ENCODE measurements around the gene KIAA1328.

Gene KIAA1328

GRCh38 chr18:36947820-36948348 lies 119.0 kb downstream of the KIAA1328 start:
- DNase-seq (ENCODE audit: low read depth in 1 of 2, low spot score in 1 of 2): no peak

GRCh38 chr18:36950282-36950681 lies 121.4 kb downstream of the KIAA1328 start:
- no peak for DNase-seq (ENCODE audit: low read depth in 1 of 2, low spot score in 1 of 2)

GRCh38 chr18:36950960-36951359 lies 122.0 kb downstream of the KIAA1328 start:
- no peak for DNase-seq (ENCODE audit: low read depth in 1 of 2, low spot score in 1 of 2)

GRCh38 chr18:36953047-36953446 lies 124.1 kb downstream of the KIAA1328 start:
- DNase-seq (ENCODE audit: low read depth in 1 of 2, low spot score in 1 of 2): no peak

- DNase-seq (ENCODE audit: low read depth in 1 of 2, low spot score in 1 of 2): no peak
Observed at GRCh38 chr18:36960038-36960437, 131.1 kb downstream of the KIAA1328 start.

GRCh38 chr18:36963464-36963863 lies 134.5 kb downstream of the KIAA1328 start:
- no peak for DNase-seq (ENCODE audit: low read depth in 1 of 2, low spot score in 1 of 2)

- DNase-seq (ENCODE audit: low read depth in 1 of 2, low spot score in 1 of 2): no peak
Observed at GRCh38 chr18:36974686-36975085, 145.8 kb downstream of the KIAA1328 start.

GRCh38 chr18:36977121-36977520 lies 148.2 kb downstream of the KIAA1328 start:
- DNase-seq (ENCODE audit: low read depth in 1 of 2, low spot score in 1 of 2): no peak

- DNase-seq (ENCODE audit: low read depth in 1 of 2, low spot score in 1 of 2): no peak
Observed at GRCh38 chr18:36993068-36993467, 164.1 kb downstream of the KIAA1328 start.

GRCh38 chr18:37006742-37007141 lies 177.8 kb downstream of the KIAA1328 start:
- no peak for DNase-seq (ENCODE audit: low read depth in 1 of 2, low spot score in 1 of 2)

GRCh38 chr18:37012452-37012851 lies 183.5 kb downstream of the KIAA1328 start:
- DNase-seq (ENCODE audit: low read depth in 1 of 2, low spot score in 1 of 2): no peak

GRCh38 chr18:37019157-37019827 lies 190.4 kb downstream of the KIAA1328 start:
- no peak for DNase-seq (ENCODE audit: low read depth in 1 of 2, low spot score in 1 of 2)

GRCh38 chr18:37033419-37033818 lies 204.5 kb downstream of the KIAA1328 start:
- DNase-seq (ENCODE audit: low read depth in 1 of 2, low spot score in 1 of 2): no peak

- DNase-seq (ENCODE audit: low read depth in 1 of 2, low spot score in 1 of 2): no peak
Observed at GRCh38 chr18:37042381-37042780, 213.5 kb downstream of the KIAA1328 start.

GRCh38 chr18:37055137-37055802 lies 226.3 kb downstream of the KIAA1328 start:
- no peak for DNase-seq (ENCODE audit: low read depth in 1 of 2, low spot score in 1 of 2)

GRCh38 chr18:37064187-37064586 lies 235.3 kb downstream of the KIAA1328 start:
- DNase-seq (ENCODE audit: low read depth in 1 of 2, low spot score in 1 of 2): no peak

- no peak for DNase-seq (ENCODE audit: low read depth in 1 of 2, low spot score in 1 of 2)
Observed at GRCh38 chr18:37065254-37065653, 236.3 kb downstream of the KIAA1328 start.

- DNase-seq (ENCODE audit: low read depth in 1 of 2, low spot score in 1 of 2): no peak
Observed at GRCh38 chr18:37084912-37085311, 256.0 kb downstream of the KIAA1328 start.

- no peak for DNase-seq (ENCODE audit: low read depth in 1 of 2, low spot score in 1 of 2)
Observed at GRCh38 chr18:37085362-37085761, 256.4 kb downstream of the KIAA1328 start.

- no peak for DNase-seq (ENCODE audit: low read depth in 1 of 2, low spot score in 1 of 2)
Observed at GRCh38 chr18:37107748-37108522, 279.0 kb downstream of the KIAA1328 start.

GRCh38 chr18:37122877-37123276 lies 293.9 kb downstream of the KIAA1328 start:
- DNase-seq (ENCODE audit: low read depth in 1 of 2, low spot score in 1 of 2): no peak

- no peak for DNase-seq (ENCODE audit: low read depth in 1 of 2, low spot score in 1 of 2)
Observed at GRCh38 chr18:37124516-37124915, 295.6 kb downstream of the KIAA1328 start.

All from activated T-helper 1 cell treated with anti-CD3 and anti-CD28 coated beads, Interleukin-2, amount 50 U/mL, for 16 hours (primary cell).